Kidney glomerular epithelial cell (primary cell): ENCODE measurements around the gene SLC7A6OS.

Source experiments
- DNase-seq: peaks from one replicate; lab custom pipeline; 2025; lab: John Stamatoyannopoulos, UW

The SLC7A6OS gene

DNA sequence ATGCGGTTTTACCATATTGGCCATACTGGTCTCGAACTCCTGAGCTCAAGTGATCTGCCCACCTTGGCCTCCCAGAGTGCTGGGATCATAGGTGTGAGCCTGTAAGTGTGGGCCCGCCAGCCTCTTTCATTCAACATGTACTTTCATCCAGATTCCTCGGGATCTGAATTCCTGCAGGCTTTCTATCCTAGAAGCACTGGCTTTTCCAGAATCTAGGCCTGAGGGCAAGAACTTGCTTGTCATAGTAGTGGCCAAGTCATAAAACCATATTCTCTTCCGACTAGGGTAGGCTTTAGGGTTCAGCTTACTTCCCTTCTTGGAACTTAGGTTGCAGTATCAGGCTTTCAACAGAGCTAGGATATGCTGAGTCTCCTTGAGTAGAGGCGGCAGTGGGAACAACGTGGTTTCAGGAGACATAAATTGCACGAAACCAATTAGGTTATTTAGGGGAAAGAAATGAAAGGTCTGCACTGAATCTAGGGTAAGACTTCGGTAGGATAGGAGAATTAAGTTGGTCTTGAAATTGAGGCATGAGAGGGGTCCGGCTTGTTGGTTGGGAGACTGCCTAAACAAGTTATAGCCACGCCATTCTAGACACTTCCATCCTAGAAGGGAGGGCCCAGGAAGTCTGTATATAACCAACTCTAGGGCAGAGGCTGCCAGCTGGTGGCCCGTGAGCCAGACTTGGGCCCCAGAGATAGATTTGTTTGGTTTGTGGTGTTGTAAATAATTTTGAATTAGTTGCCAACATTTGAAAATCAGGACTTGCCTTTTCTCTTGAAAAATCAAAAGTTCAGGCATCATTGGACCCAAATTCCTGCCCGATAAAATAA is 30.8 kb downstream of the SLC7A6OS start:
- no peak for DNase-seq

- no peak for DNase-seq
Observed at GRCh38 chr16:68276223-68276622, 34.5 kb downstream of the SLC7A6OS start.

DNA sequence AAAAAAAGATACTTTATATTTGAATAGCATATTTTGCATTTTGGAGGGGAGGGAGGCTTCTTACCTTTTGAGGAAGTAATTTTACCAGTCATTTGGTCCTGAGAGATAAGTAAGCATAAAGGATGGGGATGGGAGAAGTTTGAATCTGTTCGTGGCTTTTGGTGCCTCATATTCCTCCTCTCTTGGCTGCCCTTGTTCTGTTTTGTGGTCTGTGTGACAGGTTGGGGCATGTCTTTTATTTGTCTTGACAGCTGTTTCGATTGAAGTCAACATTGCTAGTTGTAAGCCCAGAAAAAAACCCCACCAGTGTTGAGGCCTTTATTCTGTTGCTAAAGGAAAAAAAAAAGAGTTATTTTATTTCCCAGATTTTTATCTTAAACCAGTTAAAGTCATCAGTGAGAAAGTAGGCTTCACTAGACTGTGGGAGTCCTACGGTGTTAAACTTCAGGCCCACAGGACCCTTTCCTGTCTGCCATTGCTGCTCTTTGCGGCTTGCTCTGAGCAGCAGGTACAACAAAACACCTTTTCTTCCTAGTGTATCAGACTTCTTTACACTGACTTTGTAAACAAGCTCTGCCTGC is 35.0 kb downstream of the SLC7A6OS start:
- DNase-seq: no peak

- no peak for DNase-seq
Observed at GRCh38 chr16:68274441-68274840, 36.3 kb downstream of the SLC7A6OS start.

- DNase-seq: no peak
Observed at GRCh38 chr16:68273896-68274295, 36.9 kb downstream of the SLC7A6OS start.

DNA sequence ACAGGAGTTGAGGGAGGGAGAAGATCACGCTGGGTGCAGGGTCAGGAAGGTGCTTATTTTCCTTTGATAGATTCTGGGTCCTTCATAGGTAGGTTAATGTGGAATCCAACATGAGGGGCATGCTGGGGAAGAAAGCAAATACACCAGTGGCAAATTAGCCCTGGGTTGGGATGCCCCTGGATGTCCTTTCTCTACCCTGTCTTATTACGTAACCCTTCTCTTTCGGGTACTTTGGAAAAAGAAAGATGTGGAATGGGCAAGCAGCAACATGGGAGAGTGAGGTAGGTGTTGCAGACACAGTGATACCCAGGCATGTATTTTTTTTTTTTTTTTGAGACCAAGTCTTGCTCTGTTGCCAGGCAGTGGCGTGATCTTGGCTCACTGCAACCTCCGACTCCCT is 37.3 kb downstream of the SLC7A6OS start:
- DNase-seq: no peak

DNA sequence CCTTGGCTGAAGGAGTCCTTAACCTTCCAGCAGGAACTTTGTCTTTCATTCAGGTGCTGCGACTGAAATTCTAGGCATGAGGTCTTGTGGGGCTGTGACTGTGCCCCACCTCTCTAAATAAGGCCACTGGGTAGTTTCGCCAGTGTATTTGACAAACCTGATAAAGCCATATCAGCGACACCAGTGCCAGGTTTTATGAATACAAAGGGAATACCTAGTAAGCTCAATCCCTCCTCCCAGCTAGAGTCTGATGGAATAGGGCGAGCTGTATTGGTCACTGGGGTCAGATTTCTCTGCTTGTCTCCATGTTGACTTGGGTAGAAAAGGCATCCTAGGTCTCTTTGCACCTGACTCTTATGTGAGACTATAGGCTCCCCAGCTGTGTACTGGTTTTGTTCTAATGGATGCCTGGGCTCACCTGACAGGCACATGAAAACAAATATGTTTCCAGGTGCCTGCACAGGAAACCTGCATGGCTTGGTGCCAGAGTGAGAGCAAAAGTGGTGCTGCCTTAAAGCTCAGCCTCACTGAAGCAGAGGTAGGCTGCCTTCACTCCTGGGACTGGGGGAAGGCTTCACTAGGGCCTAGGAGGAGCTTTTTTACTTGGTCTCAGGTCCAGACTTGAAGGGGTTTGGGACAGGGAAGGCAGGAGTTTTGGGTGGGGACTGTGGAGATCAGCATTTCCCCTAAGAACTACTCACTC is 38.1 kb downstream of the SLC7A6OS start:
- no peak for DNase-seq

DNA sequence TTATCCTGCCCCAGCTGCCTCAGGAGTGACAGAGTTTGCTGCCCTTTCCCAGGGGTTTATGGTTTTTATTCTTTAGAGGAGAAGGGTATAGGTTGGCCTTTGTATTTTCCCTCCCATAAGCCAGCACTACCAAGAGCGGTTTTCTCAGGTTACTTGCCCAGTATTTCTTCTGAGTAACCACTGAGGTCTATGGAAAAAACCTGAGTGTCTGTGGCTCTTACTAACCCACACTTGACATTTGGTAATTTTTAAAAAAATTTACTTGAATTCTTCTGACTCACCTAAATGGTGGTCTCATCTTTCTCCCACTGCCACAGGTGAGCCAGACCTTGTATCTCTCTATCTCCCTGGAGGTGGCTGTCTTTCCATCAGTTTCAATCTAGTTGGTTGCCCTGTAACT is 40.4 kb downstream of the SLC7A6OS start:
- no peak for DNase-seq

DNA sequence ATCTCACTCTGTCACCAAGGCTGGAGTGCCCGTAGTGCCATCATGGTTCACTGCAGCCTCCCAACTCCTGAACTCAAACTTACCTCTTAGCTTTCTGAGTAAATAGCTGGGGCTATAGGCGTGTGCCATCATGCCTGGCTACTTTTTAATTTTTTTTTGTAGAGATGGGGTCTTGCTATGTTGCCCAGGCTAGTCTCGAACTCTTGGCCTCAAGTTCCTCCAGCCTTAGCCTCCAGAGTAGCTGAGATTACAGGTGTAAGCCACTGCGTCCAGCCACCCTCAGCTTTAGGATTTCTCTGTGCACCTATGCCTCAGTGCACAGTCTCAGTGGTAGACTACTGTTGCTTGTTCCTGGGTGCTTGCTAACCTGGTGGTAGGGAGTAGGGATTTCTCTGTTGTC is 41.0 kb downstream of the SLC7A6OS start:
- no peak for DNase-seq

DNA sequence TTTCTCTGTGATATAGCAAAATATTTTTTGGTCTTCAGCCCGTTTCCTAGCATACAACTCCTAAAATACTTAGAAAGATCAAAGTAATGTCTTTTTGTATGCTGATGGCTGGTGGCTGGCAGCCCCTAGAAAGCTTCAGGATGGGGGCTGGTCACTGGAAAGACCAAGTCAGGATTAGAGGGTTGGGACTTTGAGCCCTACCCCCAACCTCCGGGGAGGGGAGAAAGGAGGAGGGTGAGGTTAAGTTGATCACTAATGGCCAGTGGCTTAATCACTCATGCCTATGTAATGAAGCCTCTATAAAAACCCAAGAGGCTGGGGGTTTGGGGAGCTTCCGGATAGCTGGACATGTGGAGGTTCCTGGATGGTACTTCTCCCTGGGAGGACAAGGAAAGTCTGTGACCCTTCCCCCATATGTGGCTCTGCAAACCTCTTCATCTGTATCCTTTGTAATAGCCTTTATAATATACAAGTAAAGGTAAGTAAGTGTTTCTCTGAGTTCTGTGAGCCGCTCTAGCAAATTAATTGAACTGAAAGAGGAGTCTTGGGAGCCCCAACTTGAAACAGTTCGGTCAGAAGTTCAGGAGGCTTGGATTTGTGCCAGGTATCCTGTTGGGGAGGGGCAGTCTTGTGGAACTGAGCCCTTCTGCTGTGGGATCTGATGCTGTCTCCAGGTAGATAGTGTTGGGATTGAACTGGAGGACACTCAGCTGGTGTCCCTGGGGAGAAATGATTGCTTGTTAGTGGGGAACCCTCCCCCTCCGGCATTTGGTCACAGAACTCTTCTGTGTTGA is 42.9 kb downstream of the SLC7A6OS start:
- no peak for DNase-seq

- peak; percentile 67 for DNase-seq
Observed at GRCh38 chr16:68265078-68265920, 45.4 kb downstream of the SLC7A6OS start.

DNA sequence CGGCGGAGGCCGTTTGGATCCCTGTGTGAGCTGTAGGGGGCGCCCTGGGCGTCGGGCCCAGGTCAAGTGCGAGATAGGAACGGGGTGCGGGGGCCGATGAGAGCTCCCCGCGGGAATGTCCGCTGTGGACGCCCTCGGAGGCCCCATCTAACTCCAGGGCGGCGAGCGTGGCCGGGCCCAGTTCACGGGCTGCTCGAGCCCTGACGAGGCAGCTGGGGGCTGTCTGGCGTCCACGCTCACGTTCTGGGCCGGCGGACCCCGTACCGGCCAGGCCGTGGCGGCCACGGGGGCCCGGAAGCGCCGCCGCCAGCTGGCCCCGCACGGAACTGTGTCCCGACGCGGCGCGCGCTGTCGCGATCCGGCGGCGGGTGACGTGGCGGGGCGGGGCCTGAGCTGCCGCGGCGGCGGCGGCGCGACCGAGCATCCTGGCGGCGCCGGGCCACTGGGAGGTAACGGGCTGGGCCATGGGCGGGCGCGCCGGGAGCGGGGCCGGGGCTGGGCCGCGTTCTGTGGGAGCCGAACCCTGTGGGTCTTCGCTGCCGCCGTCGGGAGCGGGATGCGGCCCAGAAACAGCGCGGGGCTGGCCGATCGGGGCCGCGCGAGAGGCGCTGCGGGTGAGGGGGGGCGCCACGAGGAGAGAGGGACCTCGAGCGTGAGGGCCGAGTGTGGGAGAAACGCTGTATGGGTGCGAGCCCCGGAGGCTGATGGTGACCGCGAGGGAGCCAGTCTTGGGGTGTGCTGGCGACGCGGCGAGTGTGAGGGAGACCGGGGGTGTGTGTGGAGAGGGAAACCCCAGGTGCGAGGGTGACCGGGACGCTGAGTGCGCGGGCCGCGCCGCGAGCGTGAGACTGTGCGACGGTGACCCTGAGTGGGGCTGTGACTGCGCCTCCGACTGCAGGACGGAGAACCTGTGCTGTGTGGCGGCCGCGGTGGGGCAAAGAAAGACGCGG is 46.3 kb downstream of the SLC7A6OS start, which contains the start of gene SLC7A6:
TSS of gene SLC7A6 (plus strand) at position 399 of the 950 bp plus-strand sequence. CDS start 10,201 bp downstream, outside the sequence.
- DNase-seq: peak; percentile 29

GRCh38 chr16:68263559-68264127 is 47.1 kb downstream of the SLC7A6OS start:
- DNase-seq: no peak

GRCh38 chr16:68259007-68259825 is 51.5 kb downstream of the SLC7A6OS start:
- no peak for DNase-seq

GRCh38 chr16:68257906-68258800 is 52.6 kb downstream of the SLC7A6OS start:
- DNase-seq: peak; percentile 100

GRCh38 chr16:68257251-68257905 is 53.4 kb downstream of the SLC7A6OS start:
- no peak for DNase-seq

GRCh38 chr16:68255712-68256111 is 55.0 kb downstream of the SLC7A6OS start:
- DNase-seq: no peak
